HTERT RPE-1 (cell line): Measurements from ENCODE around the gene SLC7A6OS.

Source experiments
- in situ Hi-C: fragments of 300-500 bp; cut with MboI; formaldehyde crosslinking; loops from 4 replicates; pipeline ENCODE4 v1.14.3; 2020; ENCODE audit warnings: low sequenced_read_pairs

Gene SLC7A6OS

GRCh38 chr16:68282064-68282452, 28.7 kb downstream of the SLC7A6OS start:
- in situ Hi-C loops: no loop called here

GRCh38 chr16:68281368-68282063, 29.2 kb downstream of the SLC7A6OS start:
- in situ Hi-C loops: no loop called here

GRCh38 chr16:68279726-68280558, 30.8 kb downstream of the SLC7A6OS start:
- in situ Hi-C loops: no loop called here

- in situ Hi-C loops: no loop called here
Observed at GRCh38 chr16:68276223-68276622, 34.5 kb downstream of the SLC7A6OS start.

- in situ Hi-C loops: no loop called here
Observed at GRCh38 chr16:68275611-68276191, 35.0 kb downstream of the SLC7A6OS start.

- in situ Hi-C loops: no loop called here
Observed at GRCh38 chr16:68274441-68274840, 36.3 kb downstream of the SLC7A6OS start.

- in situ Hi-C loops: no loop called here
Observed at GRCh38 chr16:68273896-68274295, 36.9 kb downstream of the SLC7A6OS start.

- in situ Hi-C loops: no loop called here
Observed at GRCh38 chr16:68273459-68273858, 37.3 kb downstream of the SLC7A6OS start.

- in situ Hi-C loops: no loop called here
Observed at GRCh38 chr16:68272507-68273209, 38.1 kb downstream of the SLC7A6OS start.

GRCh38 chr16:68270353-68270752, 40.4 kb downstream of the SLC7A6OS start:
- in situ Hi-C loops: no loop called here

- in situ Hi-C loops: no loop called here
Observed at GRCh38 chr16:68269793-68270192, 41.0 kb downstream of the SLC7A6OS start.

GRCh38 chr16:68267612-68268405, 42.9 kb downstream of the SLC7A6OS start:
- in situ Hi-C loops: no loop called here

- in situ Hi-C loops: no loop called here
Observed at GRCh38 chr16:68265078-68265920, 45.4 kb downstream of the SLC7A6OS start.

- in situ Hi-C loops: no loop called here
Observed at GRCh38 chr16:68264128-68265077, 46.3 kb downstream of the SLC7A6OS start, which contains the start of gene SLC7A6. TSS of gene SLC7A6 (plus strand) at chr16:68264526. CDS start at chr16:68274727, 10,201 bp downstream.

GRCh38 chr16:68263559-68264127, 47.1 kb downstream of the SLC7A6OS start:
- in situ Hi-C loops: no loop called here

- in situ Hi-C loops: no loop called here
Observed at GRCh38 chr16:68259007-68259825, 51.5 kb downstream of the SLC7A6OS start.
